Endometrial microvascular endothelial cells (primary cell): ENCODE measurements around the gene MLX. TPM values are rescaled to one million over a fixed set of nuclear protein-coding genes. Genes with fewer than 3 reads are reported as not detected.
"Not testable (repeated sequence)": the region's sequence is repeated elsewhere in the genome, so short reads cannot be mapped to it uniquely, and the experiment has no call there.

Experiments
- in situ Hi-C: cut with HindIII; loops from 2 replicates; pipeline ENCODE4 v1.10.0; 2017; ENCODE audit warnings: low sequenced_read_pairs, low pct_unique_long_range_greater_than_20kb; ENCODE audit errors: inconsistent ontology term
- total RNA-seq: library from RNA; depleted of rRNA; stranded (reverse); fragments of >200 nt; gene quantifications from one replicate; pipeline ENCODE4 v1.2.3, GENCODE V29; 2015; ENCODE audit errors: inconsistent ontology term

MLX gene
- total RNA-seq, 1 donor from 2014 or later = 31.6 TPM

DNA sequence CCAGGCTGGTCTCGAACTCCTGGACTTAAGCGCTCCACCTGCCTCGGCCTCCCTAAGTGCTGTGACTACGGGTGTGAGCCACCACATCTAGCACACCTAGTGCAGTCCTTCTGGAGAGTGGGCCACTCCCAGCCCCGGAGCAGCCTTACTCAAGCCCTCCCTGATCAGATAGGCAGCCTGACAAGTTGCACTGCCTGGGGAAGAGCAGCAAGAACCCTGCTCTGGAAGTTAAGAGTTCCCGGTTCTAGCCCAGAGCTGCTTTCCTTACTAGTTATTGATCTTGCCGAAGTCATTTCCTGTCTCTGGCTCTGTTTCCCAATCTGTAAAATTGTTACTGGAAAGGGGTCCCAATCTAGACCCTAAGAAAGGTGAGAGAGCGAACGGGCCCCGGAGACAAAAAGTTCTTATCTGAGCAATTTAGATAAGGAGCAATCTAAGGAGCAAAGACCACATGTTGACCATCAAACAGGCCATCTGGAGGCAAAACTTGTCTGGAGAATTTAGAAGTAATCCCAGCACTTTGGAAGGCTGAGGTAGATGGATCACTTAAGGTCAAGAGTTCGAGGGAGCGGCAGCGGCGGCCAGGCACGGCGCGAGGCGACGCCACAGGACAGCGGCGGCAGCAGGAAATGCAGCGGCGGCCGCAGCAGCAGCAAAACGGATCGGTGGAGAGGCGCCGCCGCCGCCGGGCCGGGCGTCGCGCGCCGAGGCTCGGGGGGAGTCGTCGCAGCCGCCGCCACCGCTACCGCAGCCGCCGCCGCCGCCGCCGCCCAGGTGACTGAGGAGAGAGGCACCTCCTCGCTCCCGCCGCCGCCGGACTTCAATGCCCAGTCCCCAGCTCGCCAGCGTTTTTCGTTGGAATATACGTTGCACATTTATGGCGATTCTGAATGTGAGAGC is 35.2 kb upstream of the MLX start:
- in situ Hi-C loops = no loop called here

DNA sequence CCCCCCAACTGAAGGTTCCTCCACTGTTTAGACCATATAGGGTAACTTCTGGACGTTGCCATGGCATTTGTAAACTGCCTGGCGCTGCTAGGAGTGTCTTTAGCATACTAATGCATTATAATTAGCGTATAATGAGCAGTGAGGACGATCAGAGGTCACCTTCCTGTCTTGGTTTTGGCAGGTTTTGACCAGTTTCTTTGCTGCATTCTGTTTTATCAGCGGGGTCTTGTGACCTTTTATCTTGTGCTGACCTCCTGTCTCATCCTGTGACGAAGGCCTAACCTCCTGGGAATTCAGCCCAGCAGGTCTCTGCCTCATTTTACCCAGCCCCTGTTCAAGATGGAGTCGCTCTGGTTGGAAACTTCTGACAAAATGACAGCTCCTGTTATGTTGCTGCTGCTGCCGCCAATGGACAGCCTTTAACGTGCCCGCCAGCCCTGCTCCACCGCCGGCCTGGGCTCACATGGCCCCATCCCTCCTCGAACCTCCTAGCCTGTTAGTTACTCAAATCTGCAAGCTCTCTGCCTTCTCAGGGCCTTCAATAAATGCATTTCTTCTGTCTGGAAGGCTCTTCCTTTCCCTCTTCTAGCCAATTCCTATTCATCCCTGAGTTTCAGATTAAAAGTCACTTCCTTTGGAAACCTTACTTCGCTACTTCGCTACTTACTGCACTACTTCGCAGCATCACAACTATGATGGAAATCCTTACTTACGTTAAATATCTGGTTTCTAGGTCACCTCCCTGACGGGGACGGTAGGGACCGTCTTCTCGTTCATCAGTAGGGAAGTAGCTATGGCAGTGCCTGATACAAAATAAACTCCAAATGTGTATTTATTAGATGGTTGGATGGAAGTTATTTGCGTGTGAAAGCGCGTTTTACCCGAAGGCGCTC is 31.5 kb upstream of the MLX start:
- in situ Hi-C loops = no loop called here

DNA sequence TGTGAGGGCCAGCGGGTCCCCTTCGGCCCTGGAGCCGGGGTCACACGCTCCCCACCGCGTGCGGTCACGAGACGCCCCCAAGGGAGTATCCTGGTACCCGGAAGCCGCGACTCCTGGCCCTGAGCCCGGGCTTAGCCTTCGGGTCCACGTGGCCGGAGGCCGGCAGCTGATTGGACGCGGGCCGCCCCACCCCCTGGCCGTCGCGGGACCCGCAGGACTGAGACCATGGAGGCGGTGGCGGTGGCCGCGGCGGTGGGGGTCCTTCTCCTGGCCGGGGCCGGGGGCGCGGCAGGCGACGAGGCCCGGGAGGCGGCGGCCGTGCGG is 30.9 kb upstream of the MLX start, which contains the start of gene NAGLU:
Gene NAGLU, plus strand, starts transcription at position 194 of the 324 bp plus-strand sequence. Its CDS starts 32 bp downstream, at position 226.
- in situ Hi-C loops = no loop called here

DNA sequence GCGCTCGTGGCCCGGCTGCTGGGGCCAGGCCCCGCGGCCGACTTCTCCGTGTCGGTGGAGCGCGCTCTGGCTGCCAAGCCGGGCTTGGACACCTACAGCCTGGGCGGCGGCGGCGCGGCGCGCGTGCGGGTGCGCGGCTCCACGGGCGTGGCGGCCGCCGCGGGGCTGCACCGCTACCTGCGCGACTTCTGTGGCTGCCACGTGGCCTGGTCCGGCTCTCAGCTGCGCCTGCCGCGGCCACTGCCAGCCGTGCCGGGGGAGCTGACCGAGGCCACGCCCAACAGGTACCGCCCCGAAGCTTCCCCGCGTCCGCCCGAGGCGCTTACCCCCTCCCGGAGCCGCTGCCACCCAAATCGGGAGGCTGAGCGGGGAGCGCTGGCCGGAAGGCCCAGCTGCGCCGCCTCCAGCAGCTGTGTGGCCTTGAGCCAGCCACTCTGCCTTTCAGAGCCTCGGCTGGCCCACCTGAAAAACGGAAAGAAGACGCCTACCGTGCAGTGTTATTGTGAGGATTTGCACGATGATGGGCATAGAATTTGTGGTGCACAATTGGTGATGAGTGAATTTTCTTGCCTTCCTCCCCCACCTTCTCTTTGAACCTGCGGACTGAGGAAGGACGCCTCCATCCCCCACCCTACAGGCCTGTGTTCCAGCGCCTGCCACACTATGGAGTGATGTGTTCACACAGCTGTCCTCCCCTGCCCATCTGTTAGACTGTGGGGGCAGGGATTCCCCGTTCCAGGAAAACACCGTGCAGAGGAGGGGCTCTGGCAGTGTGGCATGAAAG is 30.3 kb upstream of the MLX start:
- in situ Hi-C loops = no loop called here

DNA sequence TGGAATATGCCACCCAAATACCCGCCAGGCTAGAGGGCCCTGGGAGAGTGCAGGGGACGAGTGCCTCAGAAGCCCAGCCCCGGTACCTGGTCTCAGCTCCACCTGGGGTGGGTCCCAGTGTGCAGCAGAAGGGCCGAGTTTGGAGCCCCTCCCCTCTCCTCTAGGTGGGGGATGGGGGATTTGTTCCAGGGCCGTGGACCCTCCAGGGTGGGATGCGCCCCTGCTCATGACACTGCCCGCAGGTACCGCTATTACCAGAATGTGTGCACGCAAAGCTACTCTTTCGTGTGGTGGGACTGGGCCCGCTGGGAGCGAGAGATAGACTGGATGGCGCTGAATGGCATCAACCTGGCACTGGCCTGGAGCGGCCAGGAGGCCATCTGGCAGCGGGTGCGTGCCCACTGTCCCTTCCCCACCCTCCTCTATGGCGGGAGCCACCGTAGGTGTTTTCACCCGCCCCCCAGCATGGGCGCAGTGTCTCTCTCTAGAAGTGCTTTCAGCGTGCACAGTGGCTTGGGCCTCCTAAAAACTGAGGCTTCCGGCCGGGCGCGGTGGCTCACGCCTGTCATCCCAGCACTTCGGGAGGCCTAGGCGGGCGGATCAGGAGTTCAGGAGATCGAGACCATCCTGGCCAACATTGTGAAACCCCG is 29.6 kb upstream of the MLX start:
- in situ Hi-C loops = no loop called here

DNA sequence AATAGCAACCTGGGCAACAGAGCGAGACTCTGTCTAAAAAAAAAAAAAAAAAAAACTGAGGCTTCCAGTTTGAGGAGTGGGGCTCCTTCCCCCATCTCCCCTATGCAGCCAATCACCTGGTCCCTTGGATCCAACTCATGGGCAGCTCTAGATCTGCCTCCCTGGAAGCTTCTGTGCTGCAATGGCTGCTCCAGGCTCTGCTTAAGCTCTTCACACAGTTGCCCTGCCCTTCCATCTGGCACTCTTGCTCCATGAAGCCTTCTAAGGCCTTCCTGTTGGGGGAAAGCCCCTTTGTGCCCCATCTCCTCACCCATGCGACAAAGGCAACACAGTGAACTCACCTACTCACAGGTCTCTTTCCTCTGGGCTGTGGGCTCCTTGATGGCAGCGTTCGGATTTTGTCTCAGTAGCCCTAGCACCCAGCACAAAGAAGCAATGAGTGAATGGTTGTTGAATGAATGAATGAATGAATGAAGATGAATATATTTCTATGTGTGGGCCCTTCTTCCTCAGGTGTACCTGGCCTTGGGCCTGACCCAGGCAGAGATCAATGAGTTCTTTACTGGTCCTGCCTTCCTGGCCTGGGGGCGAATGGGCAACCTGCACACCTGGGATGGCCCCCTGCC is 29.0 kb upstream of the MLX start:
- in situ Hi-C loops = no loop called here

DNA sequence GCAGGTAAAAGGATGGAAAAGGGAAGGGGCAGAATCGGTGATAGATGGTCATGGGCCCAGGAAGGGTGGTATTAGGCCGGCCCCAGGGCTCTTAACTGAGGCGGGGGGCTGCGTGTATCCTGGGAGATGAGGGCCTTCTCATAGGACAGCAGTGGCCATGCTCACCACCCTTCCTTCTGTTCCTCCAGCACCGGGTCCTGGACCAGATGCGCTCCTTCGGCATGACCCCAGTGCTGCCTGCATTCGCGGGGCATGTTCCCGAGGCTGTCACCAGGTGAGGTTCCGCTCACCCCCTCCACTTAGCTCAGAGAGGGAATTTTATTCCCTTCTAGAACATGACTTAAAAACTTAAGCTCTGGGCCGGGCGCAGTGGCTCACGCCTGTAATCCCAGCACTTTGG is 28.4 kb upstream of the MLX start:
- in situ Hi-C loops = no loop called here

DNA sequence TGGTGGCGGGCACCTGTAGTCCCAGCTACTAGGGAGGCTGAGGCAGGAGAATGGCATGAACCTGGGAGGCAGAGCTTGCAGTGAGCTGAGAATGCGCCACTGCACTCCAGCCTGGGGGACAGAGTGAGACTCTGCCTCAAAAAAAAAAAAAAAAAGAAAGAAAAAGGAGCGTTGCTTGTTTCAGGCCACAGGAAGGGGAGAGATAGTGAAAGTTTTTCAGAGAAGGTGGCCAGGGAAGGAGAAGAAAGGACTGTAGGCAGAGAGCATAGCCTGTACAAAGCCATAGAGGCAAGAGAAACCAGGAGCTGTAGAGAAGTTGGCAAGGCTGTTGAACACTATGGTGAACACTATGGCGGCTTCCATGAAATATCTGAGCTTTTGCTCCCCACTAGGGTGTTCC is 26.3 kb upstream of the MLX start:
- in situ Hi-C loops = not testable (repeated sequence)

DNA sequence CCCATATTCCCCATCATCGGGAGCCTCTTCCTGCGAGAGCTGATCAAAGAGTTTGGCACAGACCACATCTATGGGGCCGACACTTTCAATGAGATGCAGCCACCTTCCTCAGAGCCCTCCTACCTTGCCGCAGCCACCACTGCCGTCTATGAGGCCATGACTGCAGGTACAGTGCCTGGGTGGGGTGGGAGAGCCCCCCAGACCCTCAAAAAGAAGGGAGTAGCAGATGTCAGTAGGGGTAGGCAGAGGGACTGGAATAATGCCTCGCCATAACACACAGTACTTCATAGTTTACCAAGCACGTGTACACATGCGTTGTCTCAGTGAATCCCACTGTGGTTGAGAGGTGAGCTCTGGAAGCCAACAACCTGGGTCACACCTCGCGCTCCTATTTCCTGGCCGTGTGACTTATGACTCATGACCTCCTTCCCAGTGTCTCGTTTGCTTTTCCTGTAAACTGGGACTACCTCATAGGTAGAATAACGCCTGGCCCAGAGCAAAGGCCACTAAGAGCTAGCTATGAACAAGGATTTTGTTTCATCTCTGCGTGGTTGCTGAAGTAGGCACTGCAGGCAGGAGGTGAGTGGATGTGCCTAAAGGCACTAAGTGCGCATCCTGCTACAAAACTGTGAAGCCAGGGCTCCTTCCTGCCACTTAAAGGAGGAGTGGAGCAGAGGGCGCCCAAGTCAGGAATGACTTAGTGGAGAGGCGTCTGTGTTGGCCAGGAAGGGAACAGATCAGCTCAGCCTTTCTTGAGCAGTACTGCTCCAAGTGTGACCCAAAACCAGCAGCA is 25.7 kb upstream of the MLX start:
- in situ Hi-C loops = no loop called here

DNA sequence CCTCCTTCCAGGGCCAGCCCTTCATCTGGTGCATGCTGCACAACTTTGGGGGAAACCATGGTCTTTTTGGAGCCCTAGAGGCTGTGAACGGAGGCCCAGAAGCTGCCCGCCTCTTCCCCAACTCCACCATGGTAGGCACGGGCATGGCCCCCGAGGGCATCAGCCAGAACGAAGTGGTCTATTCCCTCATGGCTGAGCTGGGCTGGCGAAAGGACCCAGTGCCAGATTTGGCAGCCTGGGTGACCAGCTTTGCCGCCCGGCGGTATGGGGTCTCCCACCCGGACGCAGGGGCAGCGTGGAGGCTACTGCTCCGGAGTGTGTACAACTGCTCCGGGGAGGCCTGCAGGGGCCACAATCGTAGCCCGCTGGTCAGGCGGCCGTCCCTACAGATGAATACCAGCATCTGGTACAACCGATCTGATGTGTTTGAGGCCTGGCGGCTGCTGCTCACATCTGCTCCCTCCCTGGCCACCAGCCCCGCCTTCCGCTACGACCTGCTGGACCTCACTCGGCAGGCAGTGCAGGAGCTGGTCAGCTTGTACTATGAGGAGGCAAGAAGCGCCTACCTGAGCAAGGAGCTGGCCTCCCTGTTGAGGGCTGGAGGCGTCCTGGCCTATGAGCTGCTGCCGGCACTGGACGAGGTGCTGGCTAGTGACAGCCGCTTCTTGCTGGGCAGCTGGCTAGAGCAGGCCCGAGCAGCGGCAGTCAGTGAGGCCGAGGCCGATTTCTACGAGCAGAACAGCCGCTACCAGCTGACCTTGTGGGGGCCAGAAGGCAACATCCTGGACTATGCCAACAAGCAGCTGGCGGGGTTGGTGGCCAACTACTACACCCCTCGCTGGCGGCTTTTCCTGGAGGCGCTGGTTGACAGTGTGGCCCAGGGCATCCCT is 23.5 kb upstream of the MLX start:
- in situ Hi-C loops = no loop called here

DNA sequence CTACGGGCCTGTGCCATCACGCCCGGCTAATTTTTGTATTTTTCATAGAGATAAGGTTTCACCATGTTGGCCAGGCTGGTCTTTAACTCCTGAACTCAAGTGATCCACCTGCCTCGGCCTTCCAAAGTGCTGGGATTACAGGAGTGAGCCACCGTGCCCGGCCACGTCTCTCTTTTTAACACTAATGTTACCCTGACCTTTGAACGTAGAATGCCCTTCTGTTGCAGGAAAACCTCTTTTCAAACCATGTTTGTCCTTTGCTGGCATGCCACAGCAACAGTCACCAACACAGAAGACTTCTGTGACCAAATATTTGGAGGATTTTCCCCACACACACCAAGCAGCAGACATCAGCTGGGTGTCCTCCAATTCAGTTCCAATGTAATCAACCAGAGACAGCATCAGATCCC is 22.0 kb upstream of the MLX start:
- in situ Hi-C loops = no loop called here

DNA sequence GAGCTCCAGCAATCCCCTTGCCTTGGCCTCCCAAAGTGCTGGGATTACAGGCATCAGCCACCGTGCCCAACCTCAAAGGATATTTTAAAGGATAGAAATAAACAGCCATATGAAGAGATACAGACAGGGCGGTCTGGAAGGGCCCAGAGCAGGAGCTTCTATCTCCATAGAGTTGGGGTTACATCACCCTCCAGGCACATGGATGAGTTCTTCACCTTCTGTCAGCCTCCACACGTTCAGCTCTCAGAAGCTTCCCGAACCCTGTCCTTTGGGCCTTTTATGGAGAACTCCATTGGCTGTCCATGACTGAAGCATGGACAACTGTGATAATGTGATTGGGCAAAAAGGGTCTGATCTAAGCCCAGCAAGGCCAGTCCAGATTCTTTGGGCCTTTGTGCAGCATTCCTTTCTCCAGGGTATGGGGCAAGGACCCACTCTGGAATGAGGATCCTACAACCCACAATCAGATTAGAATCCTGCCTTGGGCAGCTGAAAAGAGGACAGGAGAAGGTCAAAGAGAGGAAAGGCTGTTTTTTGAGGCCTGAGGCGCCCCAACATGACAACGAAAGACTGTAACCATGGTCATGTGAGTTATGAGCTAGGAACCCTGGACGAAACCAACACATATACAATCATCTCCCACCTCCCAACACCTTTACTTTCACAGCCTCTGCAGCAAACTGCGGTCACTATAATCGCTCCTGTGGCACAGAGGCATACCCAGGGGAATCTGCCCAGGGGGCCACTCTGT is 21.0 kb upstream of the MLX start:
- in situ Hi-C loops = not testable (repeated sequence)

DNA sequence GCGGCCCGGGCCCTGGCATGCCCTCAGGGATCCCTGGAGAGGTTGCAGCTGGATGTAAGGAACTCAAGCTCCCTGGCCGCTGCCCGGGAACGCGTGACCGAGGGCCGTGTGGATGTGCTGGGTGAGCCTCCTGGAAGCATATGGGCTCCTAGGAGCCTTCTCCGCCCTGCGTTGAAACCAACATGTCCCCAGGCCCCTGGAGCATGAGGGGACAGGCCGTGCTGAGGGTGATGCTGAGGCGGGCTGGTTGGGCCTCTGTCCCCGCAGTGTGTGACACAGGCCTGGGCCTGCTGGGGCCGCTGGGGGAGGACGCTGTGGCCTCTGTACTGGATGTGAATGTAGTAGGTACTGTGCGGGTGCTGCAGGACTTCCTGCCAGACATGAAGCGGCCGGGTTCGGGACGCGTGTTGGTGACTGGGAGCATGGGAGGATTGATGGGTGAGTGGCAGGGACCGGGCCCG is 19.9 kb upstream of the MLX start:
- in situ Hi-C loops = no loop called here

DNA sequence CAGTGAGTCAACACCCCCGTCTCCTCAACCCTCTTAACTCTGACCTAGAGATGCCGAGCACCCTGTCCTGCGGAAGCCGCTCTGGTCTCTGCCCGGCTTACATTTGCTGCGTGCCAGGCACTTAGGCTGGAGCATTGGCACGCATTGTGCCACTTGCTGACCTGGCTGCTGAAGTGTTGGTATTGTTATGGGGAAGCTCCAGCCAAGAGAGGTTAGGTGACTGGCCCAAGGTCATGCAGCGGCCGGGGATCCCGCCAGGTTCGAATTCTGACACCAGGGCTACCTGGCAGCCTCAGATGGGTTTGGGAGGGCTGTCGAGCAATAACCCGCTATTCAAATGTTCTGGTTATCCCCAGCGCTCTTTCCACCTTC is 19.2 kb upstream of the MLX start:
- in situ Hi-C loops = no loop called here

DNA sequence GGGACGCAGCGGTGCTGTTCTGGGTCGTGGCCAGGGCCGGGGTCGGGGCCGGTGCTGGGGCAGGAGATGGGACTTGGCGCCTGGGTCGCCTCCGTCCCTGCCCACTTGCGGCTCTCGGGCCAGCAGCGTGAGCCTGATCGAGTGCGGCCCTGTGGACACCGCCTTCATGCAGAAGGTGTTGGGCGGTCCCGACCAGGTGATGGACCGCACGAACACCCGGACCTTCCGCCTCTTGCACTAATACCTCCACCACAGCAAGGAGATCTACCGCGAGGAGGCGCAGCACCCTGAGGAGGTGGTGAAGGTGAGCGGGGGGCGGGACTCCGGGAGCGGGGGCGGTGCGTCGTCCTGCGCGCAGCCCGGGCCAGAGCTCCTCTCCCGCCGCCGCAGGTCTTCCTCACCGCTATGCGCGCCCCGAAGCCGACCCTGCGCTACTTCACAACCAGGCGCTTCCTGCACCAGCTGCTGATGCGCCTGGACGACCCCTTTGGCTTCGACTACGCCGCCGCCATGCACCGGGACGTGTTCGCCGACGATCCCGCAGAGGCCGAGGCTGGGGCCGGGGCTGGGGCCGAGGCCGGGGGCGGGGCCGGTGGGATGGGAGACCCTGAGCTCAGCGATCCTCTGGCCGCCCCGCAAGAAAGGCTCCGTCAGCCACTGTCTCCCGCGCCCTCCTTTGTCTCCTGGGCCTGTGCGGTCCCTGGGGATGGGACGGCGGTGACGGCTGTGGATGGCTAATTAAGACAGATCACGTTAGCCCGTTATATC is 18.6 kb upstream of the MLX start:
- in situ Hi-C loops = no loop called here
